GM21576 (cell line): Measurements from ENCODE around the gene SPRY4.
"Not testable (repeated sequence)": the region's sequence is repeated elsewhere in the genome, so short reads cannot be mapped to it uniquely, and the experiment has no call there.

Experiments used
- ATAC-seq: cut with Tn5 transposase; IDR thresholded peaks from one replicate; pipeline ENCODE4 v1.9.1; 2021; ENCODE audit warnings: mild to moderate bottlenecking, moderate library complexity; ENCODE audit not compliant: unreplicated experiment

Gene SPRY4

GRCh38 chr5:142264084-142264483 is 60.7 kb downstream of the SPRY4 start:
- not testable (repeated sequence) for ATAC-seq

DNA sequence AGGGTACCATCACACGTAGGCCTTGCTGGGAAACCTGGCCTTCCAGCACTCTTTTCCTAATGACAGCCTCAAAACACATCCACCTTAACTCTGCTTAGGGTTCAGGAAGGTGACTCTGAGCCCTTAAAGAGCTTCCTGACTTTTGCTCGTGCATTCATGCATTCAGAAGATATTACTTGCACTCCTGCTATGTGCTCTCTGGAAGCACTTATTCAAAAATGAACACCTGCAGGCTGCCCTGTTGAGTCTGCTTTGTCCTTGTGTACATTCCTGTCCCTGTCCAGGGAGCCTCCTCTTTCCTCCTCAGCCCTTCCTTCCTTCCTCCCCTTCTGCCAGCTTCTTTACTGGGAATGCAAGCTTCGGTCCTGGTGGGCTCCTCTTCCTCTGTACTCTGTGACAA is 61.5 kb downstream of the SPRY4 start:
- ATAC-seq, result no peak

DNA sequence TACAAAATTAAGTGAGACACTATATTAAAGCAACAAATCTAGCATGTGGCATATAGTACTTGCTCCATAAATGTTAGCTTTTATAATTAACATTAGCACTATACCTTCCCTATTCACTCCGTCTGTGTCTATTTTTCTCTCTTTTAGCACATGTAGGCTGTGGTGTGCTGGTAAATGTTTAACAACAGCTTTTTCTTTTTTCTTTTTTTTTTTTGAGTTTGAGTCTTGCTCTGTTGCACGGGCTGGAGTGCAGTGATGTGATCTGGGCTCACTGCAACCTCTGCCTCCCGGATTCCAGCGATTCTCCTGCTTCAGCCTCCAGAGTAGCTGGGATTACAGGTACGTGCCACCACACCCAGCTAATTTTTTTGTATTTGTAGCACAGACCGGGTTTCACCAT is 62.1 kb downstream of the SPRY4 start:
- no peak for ATAC-seq
